Heart right ventricle (tissue), 16 donors: ENCODE results near the gene LRIG1. TPM values are rescaled to one million over a fixed set of nuclear protein-coding genes. Genes with fewer than 3 reads are reported as not detected.

Source experiments
- ATAC-seq, 8 donors: fragments of 200-7000 bp; cut with Tn5 transposase; one replicate each; pipeline ENCODE4 v1.9.1; 2020; ENCODE audit warnings: mild to moderate bottlenecking in 8 of 8, moderate library complexity in 8 of 8, moderate number of reproducible peaks in 1 of 8
- DNase-seq, 2 donors: peaks; one replicate each; pipeline ENCODE4 v3.0.0-alpha.2; 2020
- H3K27ac ChIP-seq, 10 donors: fragments of 200-600 bp; sonication (generic) in 2 of 10; one replicate each; pipeline versions ENCODE4 v1.5.0 to v1.8.0; 2020 to 2022; ENCODE audit warnings: mild to moderate bottlenecking in 3 of 10
- H3K27me3 ChIP-seq, 7 donors: fragments of 200-600 bp; one replicate each; pipeline ENCODE4 v1.8.0; 2021 to 2022; ENCODE audit warnings: mild to moderate bottlenecking in 2 of 7
- H3K36me3 ChIP-seq, 9 donors: fragments of 200-600 bp; sonication (generic) in 1 of 9; one replicate each; pipeline versions ENCODE4 v1.5.0 to v1.8.0; 2020 to 2022; ENCODE audit warnings: mild to moderate bottlenecking in 2 of 9
- H3K4me1 ChIP-seq, 9 donors: fragments of 200-600 bp; sonication (generic) in 1 of 9; one replicate each; pipeline versions ENCODE4 v1.5.0 to v1.8.0; 2020 to 2022; ENCODE audit warnings: mild to moderate bottlenecking in 4 of 9
- H3K4me3 ChIP-seq, 10 donors: fragments of 200-600 bp; sonication (generic) in 2 of 10; one replicate each; pipeline versions ENCODE4 v1.5.0 to v1.8.0; 2020 to 2022; ENCODE audit warnings: mild to moderate bottlenecking in 7 of 10, moderate library complexity in 2 of 10
- H3K9me3 ChIP-seq, 11 donors: fragments of 200-600 bp in 10 of 11; sonication (generic) in 2 of 11; one replicate each; pipeline versions ENCODE4 v1.5.0 to v1.8.0; 2013 to 2022; ENCODE audit warnings: mild to moderate bottlenecking in 2 of 11, control low read depth in 1 of 11, moderate library complexity in 1 of 11
- CTCF ChIP-seq, 9 donors: fragments of 200-600 bp; sonication (generic) in 2 of 9; IDR thresholded peaks; one replicate each; pipeline versions ENCODE4 v1.5.0 to v1.8.0; 2021 to 2022; ENCODE audit warnings: antibody characterized with exemption in 9 of 9, mild to moderate bottlenecking in 5 of 9, moderate library complexity in 1 of 9
- WGBS, 2 donors: extraction: QIAGEN DNeasy Blood & Tissue Kit; methylation state at CpG; one replicate each; pipeline ENCODE4 v1.1.7; 2013; ENCODE audit warnings: inconsistent platforms in 1 of 2; 5-methylcytosine and 5-hydroxymethylcytosine counted together
- intact Hi-C, 10 donors: fragments of 100-400 bp; cut with DNase I; formaldehyde crosslinking; loops; one replicate each; pipeline versions ENCODE4 v1.11.1 to v1.14.2; 2022
- polyA plus RNA-seq, 2 donors: library from polyadenylated mRNA; stranded (reverse); fragments of 200-250 nt; gene quantifications; one replicate each; pipeline ENCODE4 v1.2.3, GENCODE V29; 2013
- total RNA-seq, 10 donors: library from RNA; stranded (reverse); fragmentation: NEBNext Ultra II Directional in 3 of 10; extraction: Animal tissue kit (Norgen Biotek cat#: 25700) in 3 of 10; gene quantifications; one replicate each; pipeline versions ENCODE4 v1.2.1 to v1.2.4, GENCODE V29; 2021 to 2023
- donor health status: Arrhythmogenic right ventricular cardiomyopathy.
- donor health status: ischemic (EF 13 %, LVEDD 7.1; RV severe dilation, severe dysfunction).
- donor health status: healthy with polysubstance abuse.
- donor health status: DM: no; HTN: yes; CAD: no.
- donor health status: DM: no; HTN: no; CAD: no.
- donor health status: ischemic (EF 25% LVEDD 6.9; RV normal size, moderate dysfunction).
- donor health status: ischemic (EF 25% LVEDD 5.7; RV mildly dilated, moderate dysfunction).
- donor health status: healthy.
- donor health status: DM: yes; HTN: yes; CAD: no.
- donor health status: Ischemic cardiomyopathy.
- donor health status: ischemic (EF 35%, LVEDD 5.7; RV mildly dilated, moderate dysfunction).
- donor health status: nonischemic (EF 11% LVEDD 7.7; RV severe dilation, severe dysfunction).
- donor health status: DM: yes; HTN: yes; CAD: no.
- donor health status: PGD.
- donor health status: ischemic (EF 29% LVEDD 5.4; RV normal size, mild dysfunction).
- donor health status: nonischemic (EF 23%, LVEDD 6.1; RV moderate dilation, normal function).

Gene LRIG1
- total and polyA plus RNA-seq, 12 donors = 23.8 to 109 (median 94.2) TPM

DNA sequence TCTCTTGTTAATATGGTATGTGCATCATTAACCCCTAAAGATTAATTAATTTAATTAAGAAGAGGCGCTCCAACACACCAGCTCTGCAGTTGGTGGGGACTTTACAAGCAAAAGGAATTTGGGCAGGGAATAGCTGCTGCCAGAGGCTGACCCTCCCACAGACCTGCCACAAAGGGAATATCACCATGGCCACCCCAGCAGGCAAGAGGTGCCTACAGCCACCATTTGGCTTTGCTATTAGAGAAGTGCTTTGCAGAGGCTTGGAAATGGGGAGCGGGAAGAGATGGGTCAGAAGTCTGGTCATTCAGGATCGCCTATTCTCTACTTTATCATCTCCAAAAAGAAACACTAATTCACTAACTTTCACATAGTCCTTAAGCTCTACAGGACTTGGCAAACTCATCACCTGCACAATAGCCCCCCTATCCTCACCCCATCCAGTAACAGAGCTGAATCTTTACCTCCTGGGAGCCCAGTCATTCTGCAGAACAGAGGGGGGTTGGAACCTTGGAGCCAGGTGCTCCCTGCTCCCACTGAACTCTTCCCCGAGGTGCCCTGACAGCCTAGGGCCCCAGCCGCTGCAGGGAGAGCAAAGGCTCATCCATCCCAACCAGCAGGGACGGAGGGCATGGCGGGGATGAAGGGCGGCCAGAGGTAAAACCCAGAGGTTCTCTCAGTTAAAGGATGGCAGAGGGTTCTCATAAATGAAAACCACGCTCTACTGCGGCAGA lies 29.7 kb downstream of the LRIG1 start:
- DNase-seq = no peak
- no peak for TF ChIP-seq CTCF (IDR thresholded peaks at IDR 0.05)
- WGBS, 2 donors = 95 to 98% methylated on average over 10 of the region's 10 CpGs
- Histone ChIP-seq H3K27me3 (no peaks in the 10 kb centered on the region), H3K36me3 (no peaks in the 10 kb centered on the region), H3K9me3 (no peaks in the 10 kb centered on the region), H3K4me3 (no peak overlapping the region), H3K4me1 (peaks cover 8 to 90% (median 54%) of the 10 kb centered on the region in 9 donors), H3K27ac (no peak overlapping the region)
- intact Hi-C loops = no loop called here
- no peak for ATAC-seq

DNA sequence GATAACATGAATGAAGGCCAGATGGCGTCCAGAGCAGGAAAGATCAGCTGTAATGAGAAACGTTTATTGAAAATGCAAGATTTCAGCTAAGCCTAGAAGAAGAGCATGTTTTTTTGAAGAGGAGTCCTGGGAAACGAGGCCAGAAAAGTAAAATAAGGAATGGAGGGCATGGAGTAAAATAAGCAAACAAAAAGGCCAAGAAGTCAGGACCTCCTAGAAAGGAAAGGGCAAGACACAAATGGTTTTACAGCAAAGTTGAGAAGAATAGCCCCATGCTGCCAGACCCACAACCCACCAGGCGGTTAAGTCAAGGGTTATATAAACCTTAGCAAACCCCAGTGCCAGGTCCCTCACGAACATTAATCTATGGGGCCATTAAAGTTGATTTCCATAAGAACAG lies 30.5 kb downstream of the LRIG1 start:
- DNase-seq = no peak
- 88 to 92% methylated on average over 5 of the region's 5 CpGs for WGBS, 2 donors
- no peaks in the 10 kb centered on the region for H3K9me3 ChIP-seq
- H3K4me1 ChIP-seq = peaks cover 5 to 86% (median 57%) of the 10 kb centered on the region in 9 donors
- intact Hi-C loops = no loop called here
- H3K27me3 ChIP-seq = no peaks in the 10 kb centered on the region
- TF ChIP-seq CTCF (IDR thresholded peaks at IDR 0.05) = no peak
- no peak overlapping the region for H3K4me3 ChIP-seq
- ATAC-seq = no peak
- H3K27ac ChIP-seq = no peak overlapping the region
- H3K36me3 ChIP-seq = no peaks in the 10 kb centered on the region

DNA sequence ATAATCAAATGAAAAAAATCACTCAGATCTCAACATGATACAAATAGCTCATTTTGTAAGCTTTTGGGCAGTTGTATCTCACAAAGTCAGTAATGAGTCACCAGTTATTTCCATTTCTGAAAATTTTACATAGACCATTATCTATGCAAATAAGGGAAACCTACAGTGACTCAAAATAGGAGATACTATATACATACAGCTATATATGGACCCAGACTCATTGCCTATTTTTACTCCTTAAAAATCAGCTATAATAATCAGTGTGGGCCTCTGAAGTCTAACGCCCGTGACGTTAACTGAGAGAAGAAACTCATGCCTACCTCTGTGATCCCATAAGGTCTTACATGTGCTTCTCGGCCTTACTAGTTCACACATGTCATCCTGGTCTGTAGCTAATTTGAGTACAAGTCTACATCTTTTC lies 31.6 kb downstream of the LRIG1 start:
- DNase-seq = no peak
- Histone ChIP-seq H3K9me3 (no peaks in the 10 kb centered on the region), H3K4me3 (no peak overlapping the region), H3K27me3 (no peaks in the 10 kb centered on the region), H3K36me3 (no peaks in the 10 kb centered on the region), H3K27ac (no peak overlapping the region), H3K4me1 (peaks cover 5 to 86% (median 55%) of the 10 kb centered on the region in 9 donors)
- no peak for TF ChIP-seq CTCF (IDR thresholded peaks at IDR 0.05)
- intact Hi-C loops = no loop called here
- WGBS, 2 donors = 96 to 97% methylated on average over 4 of the region's 4 CpGs
- no peak for ATAC-seq

DNA sequence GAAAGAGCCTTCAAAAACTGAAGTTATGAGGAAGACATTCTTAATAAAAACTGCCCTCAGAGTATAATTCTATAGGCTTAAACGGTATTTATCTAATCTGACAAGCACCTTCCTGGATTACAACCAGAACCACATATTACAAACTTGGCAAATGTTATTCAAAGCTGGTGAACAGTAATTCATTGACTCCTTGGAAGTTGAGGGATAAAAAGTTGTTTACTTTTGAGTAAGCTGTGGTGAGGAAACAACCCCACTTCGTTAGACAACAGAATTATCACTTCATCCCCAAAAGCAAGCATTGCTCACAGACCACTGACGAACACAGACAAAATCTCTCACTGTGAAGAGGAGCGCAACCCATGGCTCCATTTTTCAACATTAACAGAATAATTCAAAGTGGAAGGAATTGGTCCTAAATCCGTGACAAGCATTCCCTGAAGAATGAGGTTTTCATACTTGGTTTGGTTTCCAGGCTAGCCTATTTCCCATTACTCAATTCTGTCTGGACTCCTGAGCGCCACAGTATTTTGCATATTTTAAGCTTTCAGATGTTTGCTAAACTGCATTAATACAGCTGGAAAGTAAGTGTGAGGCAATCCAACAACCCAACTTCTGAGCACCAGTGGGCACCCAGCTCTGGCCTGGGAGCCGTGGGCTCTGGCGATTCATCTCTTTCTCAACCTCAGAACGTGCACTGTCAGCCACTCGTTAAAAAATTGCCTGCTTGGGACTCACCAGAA lies 32.7 kb downstream of the LRIG1 start:
- ATAC-seq = no peak
- H3K4me1 ChIP-seq = peaks cover 4 to 86% (median 55%) of the 10 kb centered on the region in 9 donors
- H3K9me3 ChIP-seq = no peaks in the 10 kb centered on the region
- no peak for TF ChIP-seq CTCF (IDR thresholded peaks at IDR 0.05)
- H3K27ac ChIP-seq = peak overlapping the region in 1 of 10 donors; percentile 29
- no peak for DNase-seq
- no peaks in the 10 kb centered on the region for H3K36me3 ChIP-seq
- H3K4me3 ChIP-seq = no peak overlapping the region
- intact Hi-C loops = no loop called here
- no peaks in the 10 kb centered on the region for H3K27me3 ChIP-seq
- WGBS, 2 donors = 82 to 84% methylated on average over 10 of the region's 10 CpGs
